Uterus (tissue), 2 donors: Measurements from ENCODE around the gene NAGLU.

Source experiments
- CTCF ChIP-seq, 4 experiments: fragments of 200-600 bp in 2 of 4; fragments of 450-650 bp in 2 of 4; sonication (generic) in 2 of 4; IDR thresholded peaks; one replicate each; pipeline ENCODE4 v1.5.1; 2016 to 2019; ENCODE audit warnings: antibody characterized with exemption in 4 of 4, mild to moderate bottlenecking in 2 of 4, moderate library complexity in 1 of 4
- POLR2A ChIP-seq, 2 donors: fragments of 450-650 bp; IDR thresholded peaks; one replicate each; pipeline ENCODE4 v1.6.1; 2016; ENCODE audit warnings: antibody characterized with exemption in 2 of 2, mild to moderate bottlenecking in 1 of 2, moderate library complexity in 1 of 2

- TF ChIP-seq CTCF (IDR thresholded peaks at IDR 0.05) (no peak), POLR2A (IDR thresholded peaks at IDR 0.05) (no peak)
Measured at GRCh38 chr17:42529061-42529460, 7.0 kb upstream of the NAGLU start.
